ENCODE measurements around the gene LRP1-AS. TPM values are rescaled to one million over a fixed set of nuclear protein-coding genes. Genes with fewer than 3 reads are reported as not detected.

Gene LRP1-AS
- total RNA-seq, 6 experiments from 2014 or later: not detected

GRCh38 chr12:57195186-57195585 lies 47.8 kb upstream of the LRP1-AS start:
- intact Hi-C loops (cut with DNase I): no loop called here
- WGBS (ENCODE audit: insufficient coverage, low coverage, low lambda C conversion rate, missing lambda C conversion rate): 94% methylated on average over 7 of the region's 19 CpGs
- TF ChIP-seq POLR2A (IDR thresholded peaks at IDR 0.05) (no peak), CTCF (IDR thresholded peaks at IDR 0.05) (no peak)
- ATAC-seq (no peak), DNase-seq (no peak)
- H3K36me3 ChIP-seq: peaks cover 12 to 93% (median 70%) of the 10 kb centered on the region in 4 donors
- H3K4me1 ChIP-seq: no peaks in the 10 kb centered on the region
- no peaks in the 10 kb centered on the region for H3K27me3 ChIP-seq
- H3K27ac ChIP-seq: no peak overlapping the region
- no peaks in the 10 kb centered on the region for H3K9me3 ChIP-seq
- no peak overlapping the region for H3K4me3 ChIP-seq

GRCh38 chr12:57194253-57194652 lies 46.8 kb upstream of the LRP1-AS start:
- Histone ChIP-seq H3K27ac (no peak overlapping the region), H3K36me3 (peaks cover 12 to 94% (median 67%) of the 10 kb centered on the region in 4 donors), H3K4me1 (no peaks in the 10 kb centered on the region), H3K9me3 (no peaks in the 10 kb centered on the region), H3K27me3 (no peaks in the 10 kb centered on the region), H3K4me3 (no peak overlapping the region)
- WGBS (ENCODE audit: insufficient coverage, low coverage, low lambda C conversion rate, missing lambda C conversion rate): 87% methylated on average over 3 of the region's 18 CpGs
- no peak for ATAC-seq
- DNase-seq: no peak
- intact Hi-C loops (cut with DNase I): no loop called here
- no peak for TF ChIP-seq POLR2A (IDR thresholded peaks at IDR 0.05)
- TF ChIP-seq CTCF (IDR thresholded peaks at IDR 0.05): no peak

GRCh38 chr12:57193706-57194245 lies 46.4 kb upstream of the LRP1-AS start:
- WGBS (ENCODE audit: insufficient coverage, low coverage, low lambda C conversion rate, missing lambda C conversion rate): 83% methylated on average over 11 of the region's 19 CpGs
- Histone ChIP-seq H3K9me3 (no peaks in the 10 kb centered on the region), H3K27ac (no peak overlapping the region), H3K4me1 (no peaks in the 10 kb centered on the region), H3K4me3 (no peak overlapping the region), H3K27me3 (no peaks in the 10 kb centered on the region), H3K36me3 (peaks cover 12 to 94% (median 67%) of the 10 kb centered on the region in 4 donors)
- ATAC-seq (no peak), DNase-seq (no peak)
- intact Hi-C loops (cut with DNase I): no loop called here
- TF ChIP-seq CTCF (IDR thresholded peaks at IDR 0.05) (no peak), POLR2A (IDR thresholded peaks at IDR 0.05) (no peak)

GRCh38 chr12:57192920-57193319 lies 45.5 kb upstream of the LRP1-AS start:
- DNase-seq (no peak), ATAC-seq (no peak)
- Histone ChIP-seq H3K4me1 (no peaks in the 10 kb centered on the region), H3K27ac (no peak overlapping the region), H3K9me3 (no peaks in the 10 kb centered on the region), H3K27me3 (no peaks in the 10 kb centered on the region), H3K4me3 (no peak overlapping the region), H3K36me3 (peaks cover 12 to 94% (median 68%) of the 10 kb centered on the region in 4 donors)
- no peak for TF ChIP-seq POLR2A (IDR thresholded peaks at IDR 0.05)
- TF ChIP-seq CTCF (IDR thresholded peaks at IDR 0.05): no peak
- WGBS (ENCODE audit: insufficient coverage, low coverage, low lambda C conversion rate, missing lambda C conversion rate): no CpG with 5 or more reads among the region's 16 CpGs
- intact Hi-C loops (cut with DNase I): no loop called here

- no peak for DNase-seq
These were observed 44.0 kb upstream of the LRP1-AS start for GRCh38 chr12:57191410-57191809.

More at GRCh38 chr12:57191410-57191809, 44.0 kb upstream of the LRP1-AS start:
- TF ChIP-seq CTCF (IDR thresholded peaks at IDR 0.05): no peak
- TF ChIP-seq POLR2A (IDR thresholded peaks at IDR 0.05): no peak
- WGBS (ENCODE audit: insufficient coverage, low coverage, low lambda C conversion rate, missing lambda C conversion rate): 60% methylated on average over 1 of the region's 11 CpGs
- intact Hi-C loops (cut with DNase I): no loop called here
- H3K4me1 ChIP-seq: no peaks in the 10 kb centered on the region
- H3K4me3 ChIP-seq: no peak overlapping the region
- H3K27ac ChIP-seq: no peak overlapping the region
- H3K36me3 ChIP-seq: peaks cover 19 to 94% (median 68%) of the 10 kb centered on the region in 4 donors
- H3K27me3 ChIP-seq: no peaks in the 10 kb centered on the region
- peak in 1 of 4 donors; percentile 5 for ATAC-seq
- no peaks in the 10 kb centered on the region for H3K9me3 ChIP-seq
